ENCODE measurements around the gene MAP3K9. TPM values are rescaled to one million over a fixed set of nuclear protein-coding genes. Genes with fewer than 3 reads are reported as not detected.

The MAP3K9 gene
- total and polyA plus RNA-seq, 9 of the 15 experiments (the other 6 are each of a cell fraction or from before 2014, with no cell fraction given), result 0.03 to 0.60 (median 0.36) TPM

DNA sequence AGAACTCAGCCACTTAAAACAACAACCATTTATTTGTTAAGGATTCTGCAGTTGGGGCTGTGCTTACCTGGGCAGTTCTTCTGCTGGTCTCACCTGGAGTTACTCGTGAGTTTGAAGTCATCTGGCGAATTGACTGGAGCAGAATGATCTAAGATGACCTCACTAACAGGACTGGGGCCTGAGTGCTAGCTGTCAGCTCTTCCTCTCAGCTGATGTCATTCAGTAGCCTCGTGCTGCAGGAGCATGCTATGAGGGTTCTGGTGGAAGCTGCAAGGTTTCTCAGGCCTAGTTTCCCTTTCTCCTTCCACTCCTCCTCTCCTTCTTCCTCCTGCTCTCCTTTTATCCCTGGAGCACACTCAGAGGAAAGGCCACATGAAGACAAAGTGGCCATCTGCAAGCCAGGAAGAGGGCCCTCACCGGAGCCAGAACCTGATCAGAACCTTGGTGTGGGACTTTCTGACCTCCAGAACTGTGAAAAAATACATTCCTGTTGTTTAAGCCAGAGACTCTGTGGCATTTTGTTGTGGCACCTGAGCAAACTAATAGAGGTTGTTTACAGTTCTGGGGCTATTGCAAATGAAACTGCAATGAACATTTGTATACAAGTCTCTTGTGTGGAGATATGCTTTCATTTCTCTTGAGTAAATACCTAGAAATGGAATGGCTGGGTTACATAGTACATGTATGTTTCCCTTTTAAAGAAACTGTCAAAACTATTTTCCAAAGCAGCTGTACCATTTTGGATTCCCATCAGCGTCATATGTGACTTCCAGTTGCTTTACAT, 21.9 kb upstream of the MAP3K9 start:
- TF ChIP-seq SP2 (IDR thresholded peaks at IDR 0.05; ENCODE audit: extremely low read depth, low read depth, low read length, poor library complexity, severe bottlenecking) (no peak), U2AF2 (optimal IDR thresholded peaks at IDR 0.05; ENCODE audit: low read depth, low read length) (no peak), RBM22 (IDR thresholded peaks at IDR 0.05; ENCODE audit: low read depth, low read length, poor library complexity, severe bottlenecking) (no peak), GABPA (tag; conservative IDR thresholded peaks at IDR 0.05; ENCODE audit: low read depth) (no peak), ZBTB1 (CRISPR knock-in tag; IDR thresholded peaks at IDR 0.05; ENCODE audit: borderline replicate concordance, low read depth) (no peak), CSDE1 (IDR thresholded peaks at IDR 0.05) (no peak), MTF1 (CRISPR knock-in tag; IDR thresholded peaks at IDR 0.05; ENCODE audit: borderline replicate concordance) (no peak), PHB2 (IDR thresholded peaks at IDR 0.05; ENCODE audit: low read depth) (no peak), SMARCA4 (IDR thresholded peaks at IDR 0.05) (no peak), HNRNPK (IDR thresholded peaks at IDR 0.05; ENCODE audit: low read depth, low read length, poor library complexity, severe bottlenecking) (no peak)
- TF ChIP-seq, protein P1, sequence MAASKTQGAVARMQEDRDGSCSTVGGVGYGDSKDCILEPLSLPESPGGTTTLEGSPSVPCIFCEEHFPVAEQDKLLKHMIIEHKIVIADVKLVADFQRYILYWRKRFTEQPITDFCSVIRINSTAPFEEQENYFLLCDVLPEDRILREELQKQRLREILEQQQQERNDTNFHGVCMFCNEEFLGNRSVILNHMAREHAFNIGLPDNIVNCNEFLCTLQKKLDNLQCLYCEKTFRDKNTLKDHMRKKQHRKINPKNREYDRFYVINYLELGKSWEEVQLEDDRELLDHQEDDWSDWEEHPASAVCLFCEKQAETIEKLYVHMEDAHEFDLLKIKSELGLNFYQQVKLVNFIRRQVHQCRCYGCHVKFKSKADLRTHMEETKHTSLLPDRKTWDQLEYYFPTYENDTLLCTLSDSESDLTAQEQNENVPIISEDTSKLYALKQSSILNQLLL (CRISPR knock-in tag; IDR thresholded peaks at IDR 0.05; ENCODE audit: borderline replicate concordance), result no peak
- no peaks in the 10 kb centered on the region for H3K9me3 ChIP-seq (replicated peaks; ENCODE audit: control insufficient read depth, insufficient read depth, low read depth, low read length)
- no peak overlapping the region for H3K9ac ChIP-seq (ENCODE audit: insufficient read depth in 1 of 2, low read depth in 2 of 2, low read length in 2 of 2)
- H3K4me1 ChIP-seq (replicated peaks in 1 of 2; ENCODE audit: control insufficient read depth in 2 of 2, insufficient read depth in 2 of 2, low read length in 2 of 2), result no peaks in the 10 kb centered on the region
- no peak overlapping the region for H2AFZ ChIP-seq (ENCODE audit: low read depth, low read length)
- H3K27ac ChIP-seq (ENCODE audit: extremely low read depth, low read depth, low read length), result no peak overlapping the region
- no peak overlapping the region for H3K4me3 ChIP-seq
- WGBS (ENCODE audit: insufficient coverage, low coverage, missing lambda C conversion rate), result 0% methylated on average over 5 of the region's 5 CpGs
- in situ Hi-C loops (cut with MboI) (no loop called here), intact Hi-C loops (cut with micrococcal nuclease) (no loop called here)
- no peaks in the 10 kb centered on the region for H4K20me1 ChIP-seq (replicated peaks; ENCODE audit: control insufficient read depth, insufficient read depth, low read length)
- ATAC-seq (no peak), FAIRE-seq (no peak), DNase-seq (ENCODE audit: extremely low read depth in 1 of 4, low spot score in 3 of 4) (no peak)
- ChIA-PET CTCF (ENCODE audit: low intra/inter-chr PET ratio) (no interaction called here), POLR2A (interaction anchor here (1.5 kb wide), 1 partner anchor 21 kb away, joined by 3 read pairs; no protein-coding TSS in a partner anchor)
- H3K27me3 ChIP-seq (ENCODE audit: control insufficient read depth in 2 of 2, insufficient read depth in 2 of 2, low read length in 2 of 2), result peaks cover 0 to 5% of the 10 kb centered on the region in 2 experiments; a peak in 1 of 5 replicates
- no peaks in the 10 kb centered on the region for H3K79me2 ChIP-seq (ENCODE audit: control insufficient read depth, insufficient read depth, low read length)
- H3K36me3 ChIP-seq (ENCODE audit: control insufficient read depth, insufficient read depth, low read length), result no peaks in the 10 kb centered on the region
- no peak overlapping the region for H3K4me2 ChIP-seq (ENCODE audit: insufficient read depth, low read length)
- BruUV-seq (replicated peaks), result no TSS peak
- H3K9me1 ChIP-seq (ENCODE audit: control insufficient read depth, insufficient read depth, low read length), result no peaks in the 10 kb centered on the region
